IMR-90 (cell line): ENCODE data around the gene POLR3A. TPM values are rescaled to one million over a fixed set of nuclear protein-coding genes. Genes with fewer than 3 reads are reported as not detected.

Experiments
- ATAC-seq: fragments of 200-7000 bp; cut with Tn5 transposase; 2 replicates; pipeline ENCODE4 v1.9.1; 2020; ENCODE audit warnings: low read depth, mild to moderate bottlenecking, moderate library complexity
- BruUV-seq: library from RNA; stranded (reverse); fragments of 400-500 nt; replicated peaks from 2 replicates; lab custom pipeline; 2021; lab: Mats Ljungman, UMichigan
- CTCF ChIA-PET: fragments of 300-600 bp; formaldehyde crosslinking; extraction: SDS; loops from one replicate; lab custom pipeline; 2021; ENCODE audit warnings: antibody characterized with exemption; lab: Yijun Ruan, JAX
- POLR2A ChIA-PET: fragments of 300-600 bp; sonication (Branson Sonifier 250); formaldehyde crosslinking; loops from one replicate; lab custom pipeline; 2022; ENCODE audit warnings: antibody characterized with exemption; ENCODE audit not compliant: unreplicated experiment; lab: Charles Lee
- DNase-seq: peaks from one replicate; pipeline ENCODE4 v3.0.0; 2013
- H2AFZ ChIP-seq: replicated peaks from 2 replicates; pipeline ENCODE3; 2013; ENCODE audit warnings: low read length, mild to moderate bottlenecking; ENCODE audit not compliant: poor library complexity
- H2AK5ac ChIP-seq: 2 replicates; pipeline ENCODE4 v1.6.1; 2013; ENCODE audit warnings: low read depth, low read length, inconsistent platforms
- H2AK9ac ChIP-seq: replicated peaks from 2 replicates; pipeline ENCODE3; 2013; ENCODE audit warnings: mild to moderate bottlenecking, low read depth, low read length, moderate library complexity; ENCODE audit not compliant: poor library complexity
- H2BK120ac ChIP-seq: 2 replicates; pipeline ENCODE4 v1.6.1; 2013; ENCODE audit warnings: low read depth, low read length, inconsistent platforms
- H2BK15ac ChIP-seq: 3 replicates; pipeline ENCODE4 v1.6.1; 2013; ENCODE audit warnings: low read depth, low read length, inconsistent platforms
- H2BK20ac ChIP-seq: 2 replicates; pipeline ENCODE4 v1.6.1; 2013; ENCODE audit warnings: low read depth, mild to moderate bottlenecking, inconsistent platforms, low read length, moderate library complexity
- H2BK5ac ChIP-seq: 2 replicates; pipeline ENCODE4 v1.6.1; 2013; ENCODE audit warnings: mild to moderate bottlenecking, low read depth, low read length, inconsistent platforms; ENCODE audit not compliant: poor library complexity, severe bottlenecking
- H3K14ac ChIP-seq: replicated peaks from 2 replicates; pipeline ENCODE4 v1.6.1; 2013; ENCODE audit warnings: low read depth, low read length, inconsistent platforms
- H3K18ac ChIP-seq: 2 replicates; pipeline ENCODE4 v1.6.1; 2013; ENCODE audit warnings: low read depth, low read length, control low read depth
- H3K23ac ChIP-seq: 2 replicates; pipeline ENCODE4 v1.6.1; 2013; ENCODE audit warnings: low read depth, low read length, inconsistent platforms
- H3K27ac ChIP-seq: 2 replicates; pipeline ENCODE4 v1.5.1; 2013; ENCODE audit warnings: mild to moderate bottlenecking, control low read depth, low read length; ENCODE audit not compliant: insufficient read depth
- H3K27me3 ChIP-seq: 2 replicates; pipeline ENCODE4 v1.6.1; 2013; ENCODE audit warnings: low read length; ENCODE audit not compliant: control insufficient read depth, insufficient read depth
- H3K36me3 ChIP-seq: 2 replicates; pipeline ENCODE4 v1.6.1; 2013; ENCODE audit warnings: low read length, mixed read lengths; ENCODE audit not compliant: control insufficient read depth, insufficient read depth
- H3K4ac ChIP-seq: 2 replicates; pipeline ENCODE4 v1.6.1; 2013; ENCODE audit warnings: low read depth, low read length, inconsistent platforms
- H3K4me1 ChIP-seq: 2 replicates; pipeline ENCODE4 v1.6.1; 2013; ENCODE audit warnings: low read length, mixed read lengths; ENCODE audit not compliant: control insufficient read depth, insufficient read depth
- H3K4me2 ChIP-seq: 2 replicates; pipeline ENCODE4 v1.6.1; 2013; ENCODE audit warnings: low read depth, mild to moderate bottlenecking, control low read depth, low read length, moderate library complexity
- H3K4me3 ChIP-seq: 2 replicates; pipeline ENCODE4 v1.5.1; 2013; ENCODE audit warnings: low read depth, mild to moderate bottlenecking, control low read depth, low read length, moderate library complexity; ENCODE audit not compliant: insufficient read depth
- H3K56ac ChIP-seq: 2 replicates; pipeline ENCODE4 v1.6.1; 2013; ENCODE audit warnings: low read length, inconsistent platforms; ENCODE audit not compliant: insufficient read depth; ENCODE audit errors: extremely low read depth
- H3K79me1 ChIP-seq, 2 experiments: 2 replicates each; pipeline ENCODE4 v1.6.1; 2013; ENCODE audit warnings: low read length in 2 of 2, inconsistent platforms in 1 of 2, low read depth in 1 of 2
- H3K9ac ChIP-seq: 2 replicates; pipeline ENCODE4 v1.6.1; 2013; ENCODE audit warnings: low read depth, low read length, control low read depth
- H3K9me1 ChIP-seq: 2 replicates; pipeline ENCODE4 v1.6.1; 2013; ENCODE audit warnings: low read length, inconsistent platforms; ENCODE audit not compliant: insufficient read depth
- H3K9me3 ChIP-seq: 2 replicates; pipeline ENCODE4 v1.6.1; 2013; ENCODE audit warnings: low read length; ENCODE audit not compliant: control insufficient read depth, insufficient read depth
- H4K20me1 ChIP-seq: 2 replicates; pipeline ENCODE4 v1.6.1; 2013; ENCODE audit warnings: low read length, inconsistent platforms; ENCODE audit not compliant: insufficient read depth
- H4K5ac ChIP-seq: 2 replicates; pipeline ENCODE4 v1.6.1; 2013; ENCODE audit warnings: mild to moderate bottlenecking, low read depth, low read length, control low read depth
- H4K8ac ChIP-seq, 2 experiments: 2 replicates each; pipeline ENCODE4 v1.6.1; 2013; ENCODE audit warnings: low read depth in 2 of 2, low read length in 2 of 2, control low read depth in 1 of 2, inconsistent platforms in 1 of 2
- H4K91ac ChIP-seq: 2 replicates; pipeline ENCODE4 v1.6.1; 2013; ENCODE audit warnings: low read depth, low read length, inconsistent platforms; ENCODE audit not compliant: insufficient read depth
- BHLHE40 ChIP-seq: fragments of 150-350 bp; IDR thresholded peaks from 2 replicates; pipeline ENCODE4 v1.6.1; 2016; ENCODE audit warnings: mild to moderate bottlenecking, low read depth, low read length
- CHD1 ChIP-seq: IDR thresholded peaks from 2 replicates; pipeline ENCODE4 v1.6.1; 2012; ENCODE audit warnings: low read depth, low read length, improper control_type of control experiment
- MAFK ChIP-seq: IDR thresholded peaks from 2 replicates; pipeline ENCODE4 v1.6.1; 2012; ENCODE audit warnings: low read depth, low read length, improper control_type of control experiment
- MXI1 ChIP-seq: IDR thresholded peaks from 2 replicates; pipeline ENCODE4 v1.6.1; 2012; ENCODE audit warnings: low read depth, mild to moderate bottlenecking, low read length, moderate library complexity, borderline replicate concordance
- NFE2L2 ChIP-seq: fragments of 150-350 bp; IDR thresholded peaks from 2 replicates; pipeline ENCODE4 v1.6.1; 2016; ENCODE audit warnings: low read depth, mild to moderate bottlenecking, low read length
- POLR2A ChIP-seq: IDR thresholded peaks from 2 replicates; pipeline ENCODE4 v1.6.1; 2012; ENCODE audit warnings: mild to moderate bottlenecking, low read depth, low read length
- WGBS, 2 experiments: methylation state at CpG; one replicate each; pipeline versions ENCODE4 v1.1.5 to v1.1.7; 2013; ENCODE audit warnings: missing lambda C conversion rate in 2 of 2; ENCODE audit not compliant: insufficient read length in 1 of 2; ENCODE audit errors: extremely low coverage in 2 of 2; 5-methylcytosine and 5-hydroxymethylcytosine counted together
- dilution Hi-C: fragments of 300-500 bp; cut with HindIII; formaldehyde crosslinking; loops from one replicate; pipeline ENCODE4 v1.14.3; 2018; ENCODE audit warnings: low sequenced_read_pairs; ENCODE audit not compliant: unreplicated experiment
- in situ Hi-C: fragments of 300-500 bp; cut with MboI; formaldehyde crosslinking; loops from 3 replicates; pipeline ENCODE4 v1.14.3; 2019; ENCODE audit warnings: low sequenced_read_pairs, inconsistent platforms, mixed read lengths
- intact Hi-C: fragments of 100-400 bp; cut with micrococcal nuclease; formaldehyde crosslinking; loops from 2 replicates; pipeline ENCODE4 v1.10.0; 2022
- polyA plus RNA-seq, 3 experiments: library from polyadenylated mRNA; depleted of rRNA; stranded (reverse); fragments of >200 nt; gene quantifications; 2 replicates each; pipeline ENCODE4 v1.2.3, GENCODE V29; 2012; ENCODE audit warnings: low replicate concordance in 1 of 3
- total RNA-seq: library from RNA; depleted of rRNA; stranded (reverse); fragments of >200 nt; gene quantifications from 2 replicates; pipeline ENCODE4 v1.2.3, GENCODE V29; 2012
- TF ChIP-seq, protein P1 (sequence below): conservative IDR thresholded peaks from 2 replicates; pipeline ENCODE4 v1.5.1; 2012; ENCODE audit warnings: mild to moderate bottlenecking, low read depth, low read length, improper control_type of control experiment
- TF ChIP-seq, protein P2 (sequence below): fragments of 150-350 bp; IDR thresholded peaks from 2 replicates; pipeline ENCODE4 v1.6.1; 2017; ENCODE audit warnings: mild to moderate bottlenecking, antibody characterized with exemption, low read length, low read depth

The POLR3A gene
- total and polyA plus RNA-seq, 2 of the 4 experiments (the other 2 are of a cell fraction): 11.9 to 24.4 TPM

DNA sequence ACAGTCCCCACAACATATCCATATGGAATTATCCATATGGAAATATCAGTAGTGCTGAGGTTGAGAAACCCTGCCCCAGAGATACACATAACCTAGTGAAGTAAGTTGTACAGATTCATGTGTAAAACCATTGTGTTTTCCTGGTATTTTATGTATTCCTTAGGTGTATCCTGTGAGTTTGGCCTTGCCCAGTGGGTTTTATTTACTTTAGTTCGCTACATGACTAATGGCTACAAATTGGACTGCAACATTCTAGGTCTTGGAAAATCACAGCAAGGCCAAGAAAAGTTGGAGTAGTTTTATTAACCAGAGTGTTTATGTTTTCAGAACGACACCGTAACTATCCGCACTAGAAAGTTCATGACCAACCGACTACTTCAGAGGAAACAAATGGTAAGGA is 5.7 kb upstream of the POLR3A start:
- peak overlapping the region; percentile 92 for H3K4me2 ChIP-seq
- no peak overlapping the region for H2BK5ac ChIP-seq
- H3K4me3 ChIP-seq: peak overlapping the region; percentile 69
- no peak overlapping the region for H3K56ac ChIP-seq
- H3K14ac ChIP-seq: peak overlapping the region; percentile 84; the same call in 1 of the 2 replicates
- intact Hi-C loops (no loop called here), in situ Hi-C loops (no loop called here), dilution Hi-C loops (no loop called here)
- WGBS, 2 experiments: no CpG with 5 or more reads among the region's 5 CpGs
- H2BK15ac ChIP-seq: no peak overlapping the region
- no peak overlapping the region for H4K91ac ChIP-seq
- peaks cover 2% of the 10 kb centered on the region; the same call in 1 of the 2 replicates for H3K4me1 ChIP-seq
- H4K5ac ChIP-seq: no peak overlapping the region
- peak overlapping the region; percentile 51; the same call in 1 of the 2 replicates for H3K23ac ChIP-seq
- H3K79me1 ChIP-seq: peaks cover 26 to 56% of the 10 kb centered on the region in 2 experiments
- POLR2A ChIA-PET: no interaction called here
- no peak overlapping the region; the same call in 1 of the 2 replicates for H3K9ac ChIP-seq
- H3K36me3 ChIP-seq: peaks cover 40% of the 10 kb centered on the region
- no peaks in the 10 kb centered on the region for H3K9me3 ChIP-seq
- no TSS peak for BruUV-seq
- H4K8ac ChIP-seq: no peak overlapping the region
- ATAC-seq (no peak), DNase-seq (peak; percentile 28)
- H3K27me3 ChIP-seq: no peaks in the 10 kb centered on the region
- H2AFZ ChIP-seq: no peak overlapping the region
- H2BK120ac ChIP-seq: no peak overlapping the region
- TF ChIP-seq NFE2L2: no peak
- no peak for TF ChIP-seq MXI1
- TF ChIP-seq CHD1: no peak
- no peak for TF ChIP-seq MAFK
- no peak for TF ChIP-seq BHLHE40
- no peak for TF ChIP-seq POLR2A
- TF ChIP-seq, protein P1, sequence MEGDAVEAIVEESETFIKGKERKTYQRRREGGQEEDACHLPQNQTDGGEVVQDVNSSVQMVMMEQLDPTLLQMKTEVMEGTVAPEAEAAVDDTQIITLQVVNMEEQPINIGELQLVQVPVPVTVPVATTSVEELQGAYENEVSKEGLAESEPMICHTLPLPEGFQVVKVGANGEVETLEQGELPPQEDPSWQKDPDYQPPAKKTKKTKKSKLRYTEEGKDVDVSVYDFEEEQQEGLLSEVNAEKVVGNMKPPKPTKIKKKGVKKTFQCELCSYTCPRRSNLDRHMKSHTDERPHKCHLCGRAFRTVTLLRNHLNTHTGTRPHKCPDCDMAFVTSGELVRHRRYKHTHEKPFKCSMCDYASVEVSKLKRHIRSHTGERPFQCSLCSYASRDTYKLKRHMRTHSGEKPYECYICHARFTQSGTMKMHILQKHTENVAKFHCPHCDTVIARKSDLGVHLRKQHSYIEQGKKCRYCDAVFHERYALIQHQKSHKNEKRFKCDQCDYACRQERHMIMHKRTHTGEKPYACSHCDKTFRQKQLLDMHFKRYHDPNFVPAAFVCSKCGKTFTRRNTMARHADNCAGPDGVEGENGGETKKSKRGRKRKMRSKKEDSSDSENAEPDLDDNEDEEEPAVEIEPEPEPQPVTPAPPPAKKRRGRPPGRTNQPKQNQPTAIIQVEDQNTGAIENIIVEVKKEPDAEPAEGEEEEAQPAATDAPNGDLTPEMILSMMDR: no peak
- TF ChIP-seq, protein P2, sequence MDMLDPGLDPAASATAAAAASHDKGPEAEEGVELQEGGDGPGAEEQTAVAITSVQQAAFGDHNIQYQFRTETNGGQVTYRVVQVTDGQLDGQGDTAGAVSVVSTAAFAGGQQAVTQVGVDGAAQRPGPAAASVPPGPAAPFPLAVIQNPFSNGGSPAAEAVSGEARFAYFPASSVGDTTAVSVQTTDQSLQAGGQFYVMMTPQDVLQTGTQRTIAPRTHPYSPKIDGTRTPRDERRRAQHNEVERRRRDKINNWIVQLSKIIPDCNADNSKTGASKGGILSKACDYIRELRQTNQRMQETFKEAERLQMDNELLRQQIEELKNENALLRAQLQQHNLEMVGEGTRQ: no peak
- H2AK9ac ChIP-seq: no peak overlapping the region
- H3K4ac ChIP-seq: no peak overlapping the region
- no peak overlapping the region for H3K18ac ChIP-seq
- H3K9me1 ChIP-seq: peaks cover 15% of the 10 kb centered on the region
- H3K27ac ChIP-seq: no peak overlapping the region
- CTCF ChIA-PET: no interaction called here
- peaks cover 54% of the 10 kb centered on the region for H4K20me1 ChIP-seq
- H2AK5ac ChIP-seq: no peak overlapping the region
- no peak overlapping the region for H2BK20ac ChIP-seq
